HG02623 (cell line): ENCODE results near the gene DPCD.
"Not testable (repeated sequence)": the region's sequence is repeated elsewhere in the genome, so short reads cannot be mapped to it uniquely, and the experiment has no call there.

Experiments used
- ATAC-seq: cut with Tn5 transposase; IDR thresholded peaks from one replicate; pipeline ENCODE4 v1.9.1; 2021; ENCODE audit warnings: moderate library complexity; ENCODE audit not compliant: unreplicated experiment

The DPCD gene

GRCh38 chr10:101579516-101579870, 8.6 kb upstream of the DPCD start:
- ATAC-seq = no peak

- no peak for ATAC-seq
Observed at GRCh38 chr10:101580486-101581399, 7.4 kb upstream of the DPCD start.

GRCh38 chr10:101585841-101586240, 2.3 kb upstream of the DPCD start:
- ATAC-seq = no peak

DNA sequence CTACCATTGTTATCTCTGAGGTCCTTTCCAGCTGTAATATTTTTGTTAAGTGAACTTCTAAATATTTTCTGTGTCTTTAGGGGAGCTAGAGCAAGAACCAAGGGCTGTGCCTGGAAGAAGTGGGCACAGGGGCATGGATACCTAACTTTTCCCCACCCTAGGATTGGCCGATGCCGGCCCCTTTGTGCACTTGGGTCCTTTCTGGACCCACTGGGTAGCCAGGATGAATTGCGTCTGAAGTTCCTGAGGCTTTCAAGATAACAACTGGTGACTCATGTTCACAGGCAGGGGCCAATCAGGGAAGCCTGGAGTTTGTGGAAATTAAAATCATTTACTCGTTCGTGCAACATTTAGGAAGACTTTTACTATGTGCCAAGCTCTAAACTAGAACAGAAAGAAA, 758 bp downstream of the DPCD start:
- ATAC-seq = no peak

- ATAC-seq = not testable (repeated sequence)
Observed at GRCh38 chr10:101593331-101593730, 5.2 kb downstream of the DPCD start.

DNA sequence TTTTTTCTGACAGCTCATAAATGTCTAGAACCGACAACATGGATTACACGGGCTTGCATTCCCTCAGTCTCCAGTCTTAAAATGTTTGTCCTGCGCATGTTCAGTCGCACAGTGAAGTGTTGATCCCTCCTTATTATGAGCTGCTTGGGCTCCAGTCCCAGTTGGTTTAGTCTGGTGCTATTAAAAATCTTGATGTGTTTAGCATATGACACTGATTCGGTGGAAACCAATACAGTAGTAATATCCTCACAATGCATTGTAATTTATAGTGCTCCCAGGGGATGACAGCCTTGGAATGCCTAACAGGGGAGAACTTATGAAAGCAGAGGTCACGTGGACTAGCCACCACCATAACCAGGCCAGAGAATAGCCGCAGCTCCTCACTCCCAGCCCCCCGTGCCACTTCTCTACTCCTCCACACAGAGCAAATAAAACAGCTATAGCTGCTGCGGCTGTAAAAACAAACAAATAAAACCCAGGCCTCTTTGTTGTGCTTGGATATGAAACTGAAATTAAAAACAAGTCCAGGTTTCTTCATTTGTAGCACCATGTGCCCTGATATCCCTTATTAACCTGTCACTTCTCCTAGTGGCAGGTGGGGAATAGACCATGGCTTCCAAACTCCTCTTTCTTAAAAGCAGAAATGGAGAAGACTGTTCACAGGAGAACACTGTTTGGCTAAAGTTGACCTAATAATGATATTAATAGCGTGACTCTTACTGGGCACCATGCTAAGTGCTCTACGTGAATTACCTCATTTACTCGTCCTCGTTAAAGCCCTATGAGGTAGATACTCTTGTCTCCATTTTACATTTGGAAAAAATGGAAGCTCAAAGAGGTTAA, 7.7 kb downstream of the DPCD start:
- ATAC-seq = no peak

DNA sequence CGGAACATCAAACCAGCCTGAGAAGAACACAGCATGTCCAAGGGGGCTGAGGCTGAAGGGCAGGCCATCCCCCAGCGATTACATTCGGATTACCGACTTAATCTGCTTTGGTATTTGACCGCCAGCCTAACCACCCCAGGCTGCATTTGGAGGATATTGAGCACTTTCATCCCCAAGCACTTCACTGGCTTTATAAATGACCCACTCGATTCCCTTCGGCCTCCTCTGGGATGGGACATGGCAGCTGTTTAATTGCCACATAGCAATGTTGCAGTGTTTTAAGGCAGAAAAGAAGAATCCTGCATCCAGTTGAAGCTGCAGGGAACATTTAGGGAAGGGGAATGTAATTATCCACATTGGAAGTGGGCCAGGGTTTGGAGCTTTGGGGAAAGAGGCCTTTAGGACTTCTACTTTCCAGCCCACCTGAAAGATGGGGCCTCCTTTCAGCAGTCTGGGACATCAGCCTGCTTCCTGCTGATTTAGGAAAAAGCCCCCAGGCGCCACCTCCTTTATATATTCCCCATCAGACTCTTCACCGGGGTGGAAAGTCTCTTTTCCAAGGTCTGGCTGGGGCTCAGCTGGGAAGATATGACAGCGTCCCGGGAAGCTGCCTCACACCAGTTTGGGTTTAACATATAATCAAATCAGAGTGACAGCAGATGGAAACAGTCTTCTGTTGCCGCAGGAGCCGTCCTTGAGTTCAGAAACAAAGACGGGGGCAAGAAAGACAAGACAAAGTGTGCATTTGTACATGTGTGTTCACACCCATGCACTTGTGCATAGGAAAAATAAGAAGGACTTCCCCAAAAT, 9.2 kb downstream of the DPCD start:
- no peak for ATAC-seq

DNA sequence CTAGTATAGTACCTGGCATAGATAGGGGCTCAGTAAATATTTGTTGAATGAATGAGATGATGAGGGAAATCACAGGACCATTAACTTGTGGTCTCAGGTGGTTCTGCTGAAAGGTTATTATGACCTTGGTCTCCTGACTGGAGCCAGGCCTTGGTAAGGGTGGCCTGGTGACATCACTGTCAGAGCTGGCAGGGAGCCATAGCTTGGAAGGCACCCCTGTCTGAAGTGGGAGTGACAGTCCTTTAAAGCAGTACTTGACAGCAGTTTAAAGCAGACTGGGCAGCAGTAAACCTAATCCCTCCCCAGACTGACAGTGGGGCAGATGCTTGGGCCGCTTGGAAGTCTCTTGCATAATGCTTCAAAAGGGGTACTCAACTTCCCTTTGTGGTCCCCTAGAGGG, 13.4 kb downstream of the DPCD start:
- ATAC-seq = no peak

GRCh38 chr10:101602761-101603398, 14.8 kb downstream of the DPCD start:
- no peak for ATAC-seq

DNA sequence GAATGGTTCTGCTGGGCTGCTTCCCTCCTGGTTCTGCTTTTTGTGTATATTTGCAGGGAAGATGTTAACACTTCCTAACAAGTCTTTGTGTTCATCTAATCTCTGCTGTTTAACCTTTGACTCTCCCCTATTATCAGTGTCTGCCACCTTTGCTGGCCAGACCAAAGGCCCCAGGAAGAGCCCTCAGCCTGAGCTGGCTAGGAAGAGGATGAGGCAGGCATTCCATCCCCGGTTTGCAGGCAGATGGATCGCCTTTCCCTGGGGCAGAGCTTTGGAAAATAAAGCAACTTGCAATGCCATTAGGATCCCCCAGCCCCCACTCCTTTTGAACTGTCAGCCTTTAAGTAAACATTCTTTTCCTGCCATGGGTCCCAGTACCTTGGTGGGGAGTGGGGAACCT, 19.0 kb downstream of the DPCD start:
- no peak for ATAC-seq

GRCh38 chr10:101609481-101609880, 21.4 kb downstream of the DPCD start:
- no peak for ATAC-seq

DNA sequence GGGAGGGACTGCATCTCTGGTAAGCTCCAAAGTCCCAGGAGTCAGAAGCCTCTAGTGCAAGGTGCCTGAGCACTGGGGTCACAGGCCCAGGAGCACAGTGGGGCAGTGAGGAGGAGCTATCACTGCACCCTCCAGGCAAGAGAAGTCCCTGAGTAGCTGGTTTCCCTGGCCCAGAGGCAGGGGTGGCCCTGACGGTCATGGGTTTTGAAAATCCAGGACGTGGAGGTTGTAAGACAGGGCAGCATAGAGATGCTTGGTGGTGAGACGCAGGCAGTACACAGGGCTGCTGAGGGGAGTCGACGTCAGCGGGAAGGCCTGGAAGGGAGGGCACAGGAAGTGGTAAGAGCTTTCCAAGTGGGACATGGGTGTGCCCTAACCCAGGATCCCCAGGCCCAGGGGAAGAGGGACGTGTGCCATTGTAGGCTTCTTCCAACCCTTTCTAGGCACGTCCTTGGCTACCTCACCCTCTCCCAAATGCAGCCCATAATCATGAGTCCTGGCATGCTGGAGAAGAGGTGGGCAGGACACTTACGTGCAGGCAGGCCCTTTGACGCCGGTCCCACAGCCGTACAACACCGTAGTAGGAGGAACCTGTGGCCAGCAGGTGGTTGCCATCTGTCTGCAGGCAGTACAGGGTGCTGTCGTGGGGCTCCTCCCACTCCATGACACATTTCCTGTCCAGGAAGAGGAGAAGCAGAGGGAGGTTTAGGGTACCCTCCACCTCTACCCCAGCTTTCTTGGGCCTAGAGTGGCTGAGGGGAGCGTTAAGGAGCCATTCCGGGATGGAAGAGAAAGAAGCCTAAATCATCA, 23.2 kb downstream of the DPCD start:
- no peak for ATAC-seq

GRCh38 chr10:101612086-101612485, 24.0 kb downstream of the DPCD start:
- no peak for ATAC-seq

DNA sequence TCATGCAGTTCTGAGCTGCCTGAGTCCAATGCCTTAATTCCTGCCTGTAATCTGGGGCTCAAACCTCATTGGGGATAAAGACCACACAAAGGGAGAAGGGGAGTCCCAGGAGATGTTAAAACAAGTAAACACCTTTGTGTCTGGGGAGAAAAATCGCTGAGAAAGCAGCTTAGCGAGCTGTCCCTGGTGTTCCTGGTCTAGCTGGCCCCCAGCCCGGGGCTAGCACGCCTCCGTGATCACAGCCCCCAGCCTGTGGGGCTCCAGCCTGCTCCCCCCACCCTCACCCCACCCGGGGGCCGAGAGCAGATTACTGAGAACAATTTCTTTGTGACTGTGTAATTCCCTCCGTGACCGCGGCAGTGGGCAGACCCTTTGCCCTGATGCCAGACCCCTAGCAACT, 24.8 kb downstream of the DPCD start:
- ATAC-seq = no peak

DNA sequence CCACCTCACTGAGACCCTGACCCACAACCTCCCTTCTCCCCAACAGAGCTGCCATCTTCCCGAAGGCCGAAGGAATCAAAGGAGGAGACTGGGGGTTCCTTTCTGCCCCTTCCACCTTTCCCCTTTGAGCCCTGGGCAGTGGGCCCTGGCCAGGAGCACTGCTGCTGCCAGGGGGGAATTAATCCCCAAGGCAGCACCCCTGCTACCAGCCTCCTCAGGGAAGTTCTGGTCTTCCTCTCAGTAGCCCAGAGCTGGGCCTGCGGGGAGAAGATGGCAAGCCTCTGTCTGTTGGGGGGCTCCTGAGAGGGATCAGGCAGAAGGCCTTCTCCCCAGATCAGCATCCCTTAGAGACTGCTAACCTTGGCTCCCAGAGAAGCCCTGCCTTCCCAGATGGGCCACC, 25.5 kb downstream of the DPCD start:
- no peak for ATAC-seq

- no peak for ATAC-seq
Observed at GRCh38 chr10:101614663-101615524, 26.8 kb downstream of the DPCD start.

GRCh38 chr10:101615525-101616116, 27.5 kb downstream of the DPCD start:
- ATAC-seq = no peak

DNA sequence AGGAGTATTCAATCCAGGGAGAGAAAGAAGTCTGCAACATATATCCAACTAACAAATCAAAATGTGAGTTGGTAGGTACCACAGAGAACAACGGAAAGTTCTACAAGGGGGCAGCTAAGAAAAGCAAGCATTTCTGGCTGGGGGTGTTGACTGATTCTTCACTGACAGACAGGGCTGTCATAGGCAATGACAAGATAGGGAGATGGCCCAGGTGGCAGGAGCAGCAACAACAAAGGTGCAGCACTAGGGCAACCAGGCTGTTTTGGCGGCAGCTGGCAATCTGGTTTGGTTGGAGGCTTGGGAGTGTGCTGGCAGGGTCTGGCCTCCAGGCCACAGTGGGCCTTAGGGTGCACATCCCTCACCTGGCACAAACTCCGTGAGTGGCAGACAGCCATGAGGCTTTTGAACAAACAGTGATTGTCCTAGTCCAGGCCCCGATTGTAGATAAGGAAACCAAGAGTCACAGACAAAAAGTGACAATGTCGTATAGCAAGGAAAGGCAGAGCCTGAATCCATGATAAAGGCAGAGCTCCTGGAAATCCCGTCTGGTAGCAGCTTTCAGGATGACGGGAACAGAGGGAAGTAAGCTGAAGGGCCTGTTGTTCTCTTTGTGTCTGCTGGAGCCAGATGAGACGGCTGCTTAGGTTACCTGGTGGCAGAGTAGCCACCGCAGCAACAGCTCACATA, 28.4 kb downstream of the DPCD start:
- no peak for ATAC-seq
